MCF 10A (cell line): ENCODE measurements around the gene DENND2A. TPM values are rescaled to one million over a fixed set of nuclear protein-coding genes. Genes with fewer than 3 reads are reported as not detected.

Experiments used
- BruUV-seq: library from RNA; stranded (reverse); fragments of 400-500 nt; replicated peaks from 2 replicates; lab custom pipeline; 2021; lab: Mats Ljungman, UMichigan
- CTCF ChIA-PET: fragments of 300-600 bp; sonication (Branson Sonifier 250); formaldehyde crosslinking; extraction: SDS; loops from one replicate; lab custom pipeline; 2021; ENCODE audit warnings: antibody characterized with exemption, inconsistent platforms; lab: Yijun Ruan, JAX
- POLR2A ChIA-PET: fragments of 300-600, 350-650 bp; sonication (Branson Sonifier 250); formaldehyde crosslinking; extraction: SDS; loops from one replicate; lab custom pipeline; 2020; ENCODE audit warnings: antibody characterized with exemption, inconsistent platforms; lab: Yijun Ruan, JAX
- DNase-seq: peaks from one replicate; pipeline ENCODE4 v3.0.0-alpha.2; 2018; ENCODE audit not compliant: unreplicated experiment
- H3K27ac Mint-ChIP-seq: one replicate; pipeline ENCODE4 v1.8.0; 2022; ENCODE audit warnings: mild to moderate bottlenecking, low read depth, mixed read lengths; ENCODE audit not compliant: unreplicated experiment
- H3K27me3 Mint-ChIP-seq: one replicate; pipeline ENCODE4 v1.8.0; 2022; ENCODE audit warnings: mixed read lengths; ENCODE audit not compliant: insufficient read depth, unreplicated experiment
- H3K36me3 Mint-ChIP-seq: one replicate; pipeline ENCODE4 v1.8.0; 2022; ENCODE audit warnings: mild to moderate bottlenecking, moderate library complexity, mixed read lengths; ENCODE audit not compliant: insufficient read depth, unreplicated experiment
- H3K4me1 Mint-ChIP-seq: one replicate; pipeline ENCODE4 v1.8.0; 2022; ENCODE audit warnings: mixed read lengths; ENCODE audit not compliant: insufficient read depth, unreplicated experiment
- H3K4me3 Mint-ChIP-seq: one replicate; pipeline ENCODE4 v1.8.0; 2022; ENCODE audit warnings: mild to moderate bottlenecking, moderate library complexity, mixed read lengths; ENCODE audit not compliant: unreplicated experiment
- H3K9me3 Mint-ChIP-seq: one replicate; pipeline ENCODE4 v1.8.0; 2022; ENCODE audit warnings: mixed read lengths; ENCODE audit not compliant: unreplicated experiment
- CTCF ChIP-seq: fragments of 200-600 bp; IDR thresholded peaks from one replicate; pipeline ENCODE4 v1.8.0; 2022; ENCODE audit warnings: antibody characterized with exemption, mild to moderate bottlenecking; ENCODE audit not compliant: unreplicated experiment
- intact Hi-C: fragments of 100-400 bp; cut with micrococcal nuclease; formaldehyde crosslinking; loops from 2 replicates; pipeline ENCODE4 v1.14.1; 2022
- total RNA-seq: library from RNA; stranded (reverse); gene quantifications from 2 replicates; pipeline ENCODE4 v1.2.3, GENCODE V29; 2022

The DENND2A gene
- total RNA-seq, 1 experiment from 2014 or later, result 0.26 TPM

- Mint-ChIP-seq H3K9me3 (no peaks in the 10 kb centered on the region), H3K4me1 (peaks cover 12% of the 10 kb centered on the region), H3K27ac (no peak overlapping the region), H3K4me3 (no peak overlapping the region), H3K36me3 (no peaks in the 10 kb centered on the region), H3K27me3 (no peaks in the 10 kb centered on the region)
- CTCF ChIA-PET, result interaction anchor here (0.6 to 2.0 kb wide), 10 partner anchors 9 to 988 kb away, joined by 3 to 9 read pairs (median 4); no protein-coding TSS in a partner anchor
- BruUV-seq, result no TSS peak
- no peak for TF ChIP-seq CTCF
- intact Hi-C loops, result loop anchor here (1.0 to 5.0 kb wide), 2 partner anchors 872 to 991 kb away; no protein-coding TSS in a partner anchor
- POLR2A ChIA-PET, result interaction anchor here (1.1 kb wide), 1 partner anchor 119 kb away, joined by 4 read pairs; no protein-coding TSS in a partner anchor
- DNase-seq, result no peak
These were observed 20.5 kb upstream of the DENND2A start for GRCh38 chr7:140661124-140661523.

DNA sequence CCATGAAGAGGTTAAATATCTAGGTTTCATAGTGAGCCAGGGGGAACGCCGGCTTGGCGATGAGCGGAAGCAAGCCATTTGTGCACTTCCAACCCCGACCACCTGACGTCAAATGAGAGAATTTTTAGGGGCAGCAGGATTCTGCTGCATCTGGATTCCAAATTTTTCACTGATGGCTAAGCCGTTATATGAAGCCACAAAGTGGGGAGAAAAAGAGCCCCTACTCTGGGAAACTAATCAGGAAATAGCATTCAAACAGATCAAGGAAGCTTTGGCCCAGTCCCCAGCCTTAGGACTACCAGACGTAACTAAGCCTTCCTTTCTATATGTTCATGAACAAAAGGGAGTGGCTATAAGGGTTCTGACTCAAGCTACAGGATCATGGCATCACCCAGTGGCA lies 19.2 kb upstream of the DENND2A start:
- no peak for DNase-seq
- CTCF ChIA-PET, result interaction anchor here (0.6 to 2.0 kb wide), 6 partner anchors 10 to 1065 kb away, joined by 3 to 9 read pairs (median 4); no protein-coding TSS in a partner anchor
- H3K4me3 Mint-ChIP-seq, result no peak overlapping the region
- no peak for TF ChIP-seq CTCF
- BruUV-seq, result no TSS peak
- peaks cover 17% of the 10 kb centered on the region for H3K4me1 Mint-ChIP-seq
- POLR2A ChIA-PET, result interaction anchor here (0.6 to 1.1 kb wide), 2 partner anchors 118 to 1556 kb away, joined by 3 to 4 read pairs; no protein-coding TSS in a partner anchor
- no peaks in the 10 kb centered on the region for H3K36me3 Mint-ChIP-seq
- H3K27me3 Mint-ChIP-seq, result no peaks in the 10 kb centered on the region
- H3K9me3 Mint-ChIP-seq, result no peaks in the 10 kb centered on the region
- H3K27ac Mint-ChIP-seq, result no peak overlapping the region
- intact Hi-C loops, result loop anchor here (5.0 kb wide), 1 partner anchor 992 kb away; no protein-coding TSS in a partner anchor

GRCh38 chr7:140657891-140658290 lies 17.3 kb upstream of the DENND2A start:
- Mint-ChIP-seq H3K27ac (no peak overlapping the region), H3K4me1 (peaks cover 24% of the 10 kb centered on the region), H3K27me3 (no peaks in the 10 kb centered on the region), H3K36me3 (peaks cover 4% of the 10 kb centered on the region), H3K4me3 (no peak overlapping the region), H3K9me3 (no peaks in the 10 kb centered on the region)
- no peak for DNase-seq
- intact Hi-C loops, result loop anchor here (1.0 kb wide), 1 partner anchor 354 kb away; no protein-coding TSS in a partner anchor
- no TSS peak for BruUV-seq
- CTCF ChIA-PET, result interaction anchor here (0.6 to 3.6 kb wide), 2 partner anchors 45 to 141 kb away, joined by 5 to 21 read pairs; no protein-coding TSS in a partner anchor
- POLR2A ChIA-PET, result no interaction called here
- TF ChIP-seq CTCF, result no peak
